Mucosa of descending colon (tissue), 3 donors: ENCODE data around the gene GRM4. TPM values are rescaled to one million over a fixed set of nuclear protein-coding genes. Genes with fewer than 3 reads are reported as not detected.

Experiments used
- ATAC-seq: fragments of 200-7000 bp; cut with Tn5 transposase; one replicate; pipeline ENCODE4 v1.9.1; 2020; ENCODE audit warnings: mild to moderate bottlenecking, moderate library complexity
- DNase-seq, 3 donors: peaks; one replicate each; pipeline ENCODE4 v3.0.0-alpha.2; 2020
- H3K36me3 ChIP-seq: fragments of 200-600 bp; one replicate; pipeline ENCODE4 v1.8.0; 2021; ENCODE audit warnings: low read depth, mild to moderate bottlenecking
- H3K4me1 ChIP-seq: fragments of 200-600 bp; one replicate; pipeline ENCODE4 v1.8.0; 2021; ENCODE audit warnings: low read depth, mild to moderate bottlenecking
- H3K4me3 ChIP-seq: fragments of 200-600 bp; one replicate; pipeline ENCODE4 v1.8.0; 2021; ENCODE audit warnings: mild to moderate bottlenecking
- H3K9me3 ChIP-seq: fragments of 200-600 bp; one replicate; pipeline ENCODE4 v1.8.0; 2021; ENCODE audit warnings: mild to moderate bottlenecking
- CTCF ChIP-seq: fragments of 200-600 bp; IDR thresholded peaks from one replicate; pipeline ENCODE4 v1.8.0; 2022; ENCODE audit warnings: antibody characterized with exemption, mild to moderate bottlenecking
- intact Hi-C, 2 donors: fragments of 100-400 bp; cut with DNase I in 1 of 2; cut with micrococcal nuclease in 1 of 2; formaldehyde crosslinking; loops; one replicate each; pipeline versions ENCODE4 v1.11.0 to v1.11.1; 2022; cut with DNase I, micrococcal nuclease
- total RNA-seq, 3 donors: library from RNA; stranded (reverse); fragmentation: NEBNext Ultra II Directional in 2 of 3; extraction: Animal tissue kit (Norgen Biotek cat#: 25700) in 2 of 3; gene quantifications; one replicate each; pipeline versions ENCODE4 v1.2.1 to v1.2.4, GENCODE V29; 2021 to 2023
- donor health status: DM: no; HTN: no; CAD: no; lungs with moderate emphysema.
- donor health status: DM: no; HTN: no; CAD: no.
- donor health status: DM: no; HTN: yes; CAD: no.

Gene GRM4
- total RNA-seq, 3 donors from 2014 or later: 0.22 to 0.25 TPM; not detected in 1

GRCh38 chr6:34161857-34162515, 16.1 kb upstream of the GRM4 start:
- intact Hi-C loops: no loop called here
- no peak for ATAC-seq
- H3K4me3 ChIP-seq: no peak overlapping the region
- peaks cover 12% of the 10 kb centered on the region for H3K9me3 ChIP-seq
- H3K4me1 ChIP-seq: no peaks in the 10 kb centered on the region
- no peak for DNase-seq
- no peaks in the 10 kb centered on the region for H3K36me3 ChIP-seq
- TF ChIP-seq CTCF: no peak

GRCh38 chr6:34159844-34160243, 14.0 kb upstream of the GRM4 start:
- intact Hi-C loops: loop anchor here in 1 of 2 donors (10.0 kb wide), 2 partner anchors 105 to 395 kb away; no protein-coding TSS in a partner anchor
- no peak for DNase-seq
- ATAC-seq: no peak

GRCh38 chr6:34158876-34159275, 13.0 kb upstream of the GRM4 start:
- no peak for ATAC-seq
- Histone ChIP-seq H3K9me3 (peaks cover 12% of the 10 kb centered on the region), H3K36me3 (no peaks in the 10 kb centered on the region), H3K4me1 (peaks cover 8% of the 10 kb centered on the region), H3K4me3 (no peak overlapping the region)
- no peak for DNase-seq
- intact Hi-C loops: loop anchor here in 1 of 2 donors (10.0 kb wide), 2 partner anchors 104 to 394 kb away; no protein-coding TSS in a partner anchor
- TF ChIP-seq CTCF: no peak

More at GRCh38 chr6:34159844-34160243, 14.0 kb upstream of the GRM4 start:
- Histone ChIP-seq H3K9me3 (peaks cover 12% of the 10 kb centered on the region), H3K36me3 (no peaks in the 10 kb centered on the region), H3K4me3 (no peak overlapping the region), H3K4me1 (peaks cover 2% of the 10 kb centered on the region)
- TF ChIP-seq CTCF: no peak

- intact Hi-C loops: loop anchor here in 1 of 2 donors (10.0 kb wide), 2 partner anchors 103 to 393 kb away; no protein-coding TSS in a partner anchor
- no peaks in the 10 kb centered on the region for H3K36me3 ChIP-seq
- no peak for TF ChIP-seq CTCF
- no peak overlapping the region for H3K4me3 ChIP-seq
- ATAC-seq (no peak), DNase-seq (no peak)
- H3K9me3 ChIP-seq: peaks cover 12% of the 10 kb centered on the region
- H3K4me1 ChIP-seq: peaks cover 8% of the 10 kb centered on the region
Measured at GRCh38 chr6:34157851-34158250, 12.0 kb upstream of the GRM4 start.

- ATAC-seq (no peak), DNase-seq (no peak)
- TF ChIP-seq CTCF: no peak
- H3K4me1 ChIP-seq: peaks cover 8% of the 10 kb centered on the region
- peaks cover 12% of the 10 kb centered on the region for H3K9me3 ChIP-seq
- no peak overlapping the region for H3K4me3 ChIP-seq
- no peaks in the 10 kb centered on the region for H3K36me3 ChIP-seq
- intact Hi-C loops: loop anchor here in 1 of 2 donors (10.0 kb wide), 2 partner anchors 103 to 393 kb away; no protein-coding TSS in a partner anchor
Measured at GRCh38 chr6:34157236-34157830, 11.4 kb upstream of the GRM4 start.
